ENCODE data around the gene DIPK1B.
"Not testable (repeated sequence)": the region's sequence is repeated elsewhere in the genome, so short reads cannot be mapped to it uniquely, and the experiment has no call there.

DIPK1B gene

GRCh38 chr9:136707849-136708517 is 4.4 kb upstream of the DIPK1B start:
- no peak for TF ChIP-seq CTCF (IDR thresholded peaks at IDR 0.05; ENCODE audit: control insufficient read depth, insufficient read depth, low read depth, low read length, missing control alignments)
- H3K4me3 ChIP-seq (ENCODE audit: control insufficient read depth, low read depth, low read length) = no peak overlapping the region
- DNase-seq (ENCODE audit: low read depth) = no peak

GRCh38 chr9:136709454-136710109 is 2.8 kb upstream of the DIPK1B start:
- TF ChIP-seq CTCF (IDR thresholded peaks at IDR 0.05; ENCODE audit: control insufficient read depth, insufficient read depth, low read depth, low read length, missing control alignments) = no peak
- no peak overlapping the region for H3K4me3 ChIP-seq (ENCODE audit: control insufficient read depth, low read depth, low read length)
- no peak for DNase-seq (ENCODE audit: low read depth)

GRCh38 chr9:136710543-136710942 is 1.8 kb upstream of the DIPK1B start:
- no peak overlapping the region for H3K4me3 ChIP-seq (ENCODE audit: control insufficient read depth, low read depth, low read length)
- no peak for DNase-seq (ENCODE audit: low read depth)
- no peak for TF ChIP-seq CTCF (IDR thresholded peaks at IDR 0.05; ENCODE audit: control insufficient read depth, insufficient read depth, low read depth, low read length, missing control alignments)

GRCh38 chr9:136711219-136711648 is 1.1 kb upstream of the DIPK1B start:
- not testable (repeated sequence) for DNase-seq (ENCODE audit: low read depth)

GRCh38 chr9:136712690-136713544 is 545 bp downstream of the DIPK1B start:
- no peak overlapping the region for H3K4me3 ChIP-seq (ENCODE audit: control insufficient read depth, low read depth, low read length)
- no peak for DNase-seq (ENCODE audit: low read depth)
- TF ChIP-seq CTCF (IDR thresholded peaks at IDR 0.05; ENCODE audit: control insufficient read depth, insufficient read depth, low read depth, low read length, missing control alignments) = no peak

More at GRCh38 chr9:136711219-136711648, 1.1 kb upstream of the DIPK1B start:
- not testable (repeated sequence) for H3K4me3 ChIP-seq (ENCODE audit: control insufficient read depth, low read depth, low read length)

- no peak overlapping the region for H3K4me3 ChIP-seq (ENCODE audit: control insufficient read depth, low read depth, low read length)
- DNase-seq (ENCODE audit: low read depth) = no peak
- TF ChIP-seq CTCF (IDR thresholded peaks at IDR 0.05; ENCODE audit: control insufficient read depth, insufficient read depth, low read depth, low read length, missing control alignments) = no peak
Measured at GRCh38 chr9:136713550-136713949, 1.2 kb downstream of the DIPK1B start.
